HCT116 (cell line): ENCODE data around the gene MAML2. TPM values are rescaled to one million over a fixed set of nuclear protein-coding genes. Genes with fewer than 3 reads are reported as not detected.

Experiments used
- ATAC-seq: fragments of 200-7000 bp; cut with Tn5 transposase; 2 replicates; pipeline ENCODE4 v1.9.1; 2020; ENCODE audit warnings: mild to moderate bottlenecking, moderate library complexity
- BruUV-seq: library from RNA; stranded (reverse); fragments of 400-500 nt; replicated peaks from 2 replicates; lab custom pipeline; 2021; lab: Mats Ljungman, UMichigan
- CTCF ChIA-PET: fragments of 300-600 bp; sonication (Branson Sonifier 250); formaldehyde crosslinking; loops from one replicate; lab custom pipeline; 2021; ENCODE audit warnings: antibody characterized with exemption; lab: Charles Lee
- POLR2A ChIA-PET: fragments of 300-600, 350-600 bp; sonication (Branson Sonifier 250); formaldehyde crosslinking; loops from one replicate; lab custom pipeline; 2021; ENCODE audit warnings: antibody characterized with exemption; lab: Charles Lee
- RAD21 ChIA-PET, 2 experiments: fragments of 300-600 bp; sonication (Branson Sonifier 250); formaldehyde crosslinking; loops; one replicate each; lab custom pipeline; 2023; ENCODE audit warnings: low total read pairs in 2 of 2; ENCODE audit not compliant: uncharacterized antibody in 2 of 2, unreplicated experiment in 2 of 2, low non-redundant PET in 1 of 2; lab: Charles Lee
- DNase-seq: peaks from one replicate; pipeline ENCODE4 v3.0.0-alpha.2; 2010; ENCODE audit warnings: low read depth, low spot score
- H2AFZ ChIP-seq: fragments of 200-600 bp; shearing (Covaris generic), sonication (generic); 2 replicates; pipeline ENCODE4 v1.6.1; 2017; ENCODE audit warnings: low read depth, mixed run types, mixed read lengths, antibody characterized with exemption, low read length; ENCODE audit not compliant: poor library complexity, severe bottlenecking
- H3K27ac ChIP-seq: 2 replicates; pipeline ENCODE4 v1.5.1; 2012; ENCODE audit warnings: low read depth, low read length
- H3K27me3 ChIP-seq: fragments of 200-600 bp; sonication (generic); 2 replicates; pipeline ENCODE4 v1.6.1; 2016; ENCODE audit warnings: mixed run types, low read length, mixed read lengths; ENCODE audit not compliant: insufficient read depth
- H3K36me3 ChIP-seq, 2 experiments: fragments of 200-500 bp in 1 of 2; fragments of 200-600 bp in 1 of 2; sonication (Bioruptor generic) in 1 of 2; sonication (generic) in 1 of 2; 2 replicates each; pipeline versions ENCODE4 v1.5.1 to v1.6.1; 2014 to 2016; ENCODE audit warnings: low read length in 2 of 2, inconsistent platforms in 1 of 2, mixed read lengths in 1 of 2, mixed run types in 1 of 2; ENCODE audit not compliant: insufficient read depth in 2 of 2, control insufficient read depth in 1 of 2
- H3K4me1 ChIP-seq, 2 experiments: fragments of 200-600 bp in 1 of 2; sonication (generic) in 1 of 2; 2 replicates each; pipeline versions ENCODE4 v1.5.1 to v1.6.1; 2012 to 2017; ENCODE audit warnings: low read length in 2 of 2, inconsistent platforms in 1 of 2, mild to moderate bottlenecking in 1 of 2, mixed read lengths in 1 of 2, mixed run types in 1 of 2, moderate library complexity in 1 of 2; ENCODE audit not compliant: insufficient read depth in 2 of 2, control insufficient read depth in 1 of 2
- H3K4me2 ChIP-seq: fragments of 200-600 bp; sonication (generic); 2 replicates; pipeline ENCODE4 v1.6.1; 2017; ENCODE audit warnings: mixed run types, low read length, mixed read lengths
- H3K4me3 ChIP-seq, 2 experiments: fragments of 200-600 bp in 1 of 2; sonication (generic) in 1 of 2; replicated peaks in 1 of 2; 2 replicates each; pipeline ENCODE4 v1.5.1; 2011 to 2016; ENCODE audit warnings: low read length in 2 of 2, control low read depth in 1 of 2, low read depth in 1 of 2, mild to moderate bottlenecking in 1 of 2, mixed read lengths in 1 of 2, mixed run types in 1 of 2
- H3K79me2 ChIP-seq: fragments of 200-600 bp; sonication (generic); 2 replicates; pipeline ENCODE4 v1.6.1; 2017; ENCODE audit warnings: mild to moderate bottlenecking, mixed run types, low read length, moderate library complexity, mixed read lengths; ENCODE audit not compliant: insufficient read depth
- H3K9ac ChIP-seq: fragments of 200-600 bp; sonication (generic); 2 replicates; pipeline ENCODE4 v1.6.1; 2016; ENCODE audit warnings: low read length, mixed read lengths
- H3K9me2 ChIP-seq: fragments of 200-600 bp; sonication (generic), shearing (Covaris generic); 2 replicates; pipeline ENCODE4 v1.6.1; 2017; ENCODE audit warnings: mixed run types, mild to moderate bottlenecking, moderate library complexity; ENCODE audit not compliant: insufficient read depth
- H3K9me3 ChIP-seq, 2 experiments: fragments of 200-500 bp in 1 of 2; fragments of 200-600 bp in 1 of 2; sonication (Bioruptor generic) in 1 of 2; sonication (generic) in 1 of 2; 2 replicates each; pipeline ENCODE4 v1.6.1; 2014 to 2017; ENCODE audit warnings: low read length in 2 of 2, mixed read lengths in 2 of 2, inconsistent platforms in 1 of 2, low read depth in 1 of 2, mild to moderate bottlenecking in 1 of 2, mixed run types in 1 of 2, moderate library complexity in 1 of 2; ENCODE audit not compliant: control insufficient read depth in 1 of 2, insufficient read depth in 1 of 2
- H4K20me1 ChIP-seq: fragments of 200-600 bp; sonication (generic), shearing (Covaris generic); 2 replicates; pipeline ENCODE4 v1.6.1; 2017; ENCODE audit warnings: mixed run types, mild to moderate bottlenecking, moderate library complexity; ENCODE audit not compliant: insufficient read depth
- CBX3 ChIP-seq: IDR thresholded peaks from 2 replicates; pipeline ENCODE4 v1.6.1; 2012; ENCODE audit warnings: low read depth
- CEBPB ChIP-seq: IDR thresholded peaks from 2 replicates; pipeline ENCODE4 v1.6.1; 2012; ENCODE audit warnings: low read depth
- EGR1 ChIP-seq: IDR thresholded peaks from 2 replicates; pipeline ENCODE4 v1.6.1; 2012; ENCODE audit warnings: low read depth
- ELF1 ChIP-seq: IDR thresholded peaks from 2 replicates; pipeline ENCODE4 v1.6.1; 2012; ENCODE audit warnings: low read depth, borderline replicate concordance
- EZH2phosphoT487 ChIP-seq: fragments of 200-600 bp; IDR thresholded peaks from 2 replicates; pipeline ENCODE4 v1.6.1; 2018; ENCODE audit warnings: antibody characterized with exemption, borderline replicate concordance
- JUND ChIP-seq: IDR thresholded peaks from 2 replicates; pipeline ENCODE4 v1.6.1; 2012
- POLR2A ChIP-seq: IDR thresholded peaks from 2 replicates; pipeline ENCODE4 v1.7.0; 2011; ENCODE audit warnings: borderline replicate concordance; ENCODE audit not compliant: insufficient read depth, insufficient read length; ENCODE audit errors: extremely low read depth
- POLR2AphosphoS5 ChIP-seq: IDR thresholded peaks from 2 replicates; pipeline ENCODE4 v1.6.1; 2011; ENCODE audit warnings: mild to moderate bottlenecking, low read depth, low read length, moderate library complexity
- RAD21 ChIP-seq: IDR thresholded peaks from 2 replicates; pipeline ENCODE4 v1.6.1; 2012; ENCODE audit warnings: low read depth, mild to moderate bottlenecking
- REST ChIP-seq: IDR thresholded peaks from 2 replicates; pipeline ENCODE4 v1.6.1; 2012; ENCODE audit warnings: low read depth
- SIN3A ChIP-seq: IDR thresholded peaks from 2 replicates; pipeline ENCODE4 v1.6.1; 2012; ENCODE audit warnings: low read depth
- SRF ChIP-seq: IDR thresholded peaks from 2 replicates; pipeline ENCODE4 v1.6.1; 2012; ENCODE audit warnings: low read depth
- TCF7L2 ChIP-seq: IDR thresholded peaks from 2 replicates; pipeline ENCODE4 v1.7.0; 2011; ENCODE audit warnings: borderline replicate concordance, inconsistent platforms; ENCODE audit not compliant: insufficient read depth, insufficient read length; ENCODE audit errors: extremely low read depth
- ZFX ChIP-seq: fragments of 450-650 bp; IDR thresholded peaks from 2 replicates; pipeline ENCODE4 v1.6.1; 2017
- intact Hi-C: fragments of 100-400 bp; cut with micrococcal nuclease; formaldehyde crosslinking; loops from 2 replicates; pipeline ENCODE4 v1.10.0; 2022
- total RNA-seq: library from RNA; stranded (reverse); gene quantifications from one replicate; pipeline ENCODE4 v1.2.1, GENCODE V29; 2021; ENCODE audit not compliant: unreplicated experiment
- TF ChIP-seq, protein P1 (sequence below), 3 experiments: fragments of 200-600 bp in 1 of 3; sonication (generic) in 1 of 3; IDR thresholded peaks in 2 of 3; conservative IDR thresholded peaks in 1 of 3; 2 replicates each; pipeline ENCODE4 v1.5.1; 2012 to 2017; ENCODE audit warnings: low read depth in 2 of 3, low read length in 2 of 3, antibody characterized with exemption in 1 of 3, borderline replicate concordance in 1 of 3, control low read depth in 1 of 3, mild to moderate bottlenecking in 1 of 3, mixed read lengths in 1 of 3, mixed run types in 1 of 3, moderate library complexity in 1 of 3; ENCODE audit not compliant: insufficient read depth in 1 of 3
- TF ChIP-seq, protein P2 (sequence below): IDR thresholded peaks from 2 replicates; pipeline ENCODE4 v1.6.1; 2011; ENCODE audit warnings: mild to moderate bottlenecking, low read length, moderate library complexity; ENCODE audit not compliant: insufficient replicate concordance; ENCODE audit errors: extremely low read depth
- TF ChIP-seq, protein P3 (sequence below): IDR thresholded peaks from 2 replicates; pipeline ENCODE4 v1.6.1; 2012

MAML2 gene
- total RNA-seq, 1 experiment from 2014 or later = 2.6 TPM

- ChIA-PET POLR2A (no interaction called here), CTCF (no interaction called here), RAD21 (no interaction called here)
- intact Hi-C loops = loop anchor here (5.0 kb wide), 1 partner anchor 143 kb away; no protein-coding TSS in a partner anchor
- Histone ChIP-seq H2AFZ (no peak overlapping the region), H3K9ac (no peak overlapping the region), H3K4me2 (no peak overlapping the region), H3K4me3 (no peak overlapping the region), H3K27me3 (no peaks in the 10 kb centered on the region), H3K9me2 (no peaks in the 10 kb centered on the region), H3K79me2 (peaks cover 9% of the 10 kb centered on the region), H3K36me3 (no peaks in the 10 kb centered on the region), H4K20me1 (no peaks in the 10 kb centered on the region), H3K4me1 (peaks cover 3 to 9% of the 10 kb centered on the region in 2 experiments; a peak in 2 of 4 replicates), H3K9me3 (no peaks in the 10 kb centered on the region), H3K27ac (no peak overlapping the region)
- TF ChIP-seq SRF (no peak), ELF1 (no peak), REST (no peak), SIN3A (no peak), EZH2phosphoT487 (no peak), ZFX (no peak), EGR1 (no peak), JUND (no peak), POLR2AphosphoS5 (no peak), CBX3 (no peak), CEBPB (no peak), RAD21 (no peak), TCF7L2 (no peak), POLR2A (no peak)
- TF ChIP-seq, protein P1, sequence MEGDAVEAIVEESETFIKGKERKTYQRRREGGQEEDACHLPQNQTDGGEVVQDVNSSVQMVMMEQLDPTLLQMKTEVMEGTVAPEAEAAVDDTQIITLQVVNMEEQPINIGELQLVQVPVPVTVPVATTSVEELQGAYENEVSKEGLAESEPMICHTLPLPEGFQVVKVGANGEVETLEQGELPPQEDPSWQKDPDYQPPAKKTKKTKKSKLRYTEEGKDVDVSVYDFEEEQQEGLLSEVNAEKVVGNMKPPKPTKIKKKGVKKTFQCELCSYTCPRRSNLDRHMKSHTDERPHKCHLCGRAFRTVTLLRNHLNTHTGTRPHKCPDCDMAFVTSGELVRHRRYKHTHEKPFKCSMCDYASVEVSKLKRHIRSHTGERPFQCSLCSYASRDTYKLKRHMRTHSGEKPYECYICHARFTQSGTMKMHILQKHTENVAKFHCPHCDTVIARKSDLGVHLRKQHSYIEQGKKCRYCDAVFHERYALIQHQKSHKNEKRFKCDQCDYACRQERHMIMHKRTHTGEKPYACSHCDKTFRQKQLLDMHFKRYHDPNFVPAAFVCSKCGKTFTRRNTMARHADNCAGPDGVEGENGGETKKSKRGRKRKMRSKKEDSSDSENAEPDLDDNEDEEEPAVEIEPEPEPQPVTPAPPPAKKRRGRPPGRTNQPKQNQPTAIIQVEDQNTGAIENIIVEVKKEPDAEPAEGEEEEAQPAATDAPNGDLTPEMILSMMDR (IDR thresholded peaks at IDR 0.05 in 2 of 3, conservative IDR thresholded peaks at IDR 0.05 in 1 of 3; ENCODE audit: borderline replicate concordance in 1 of 3, insufficient read depth in 1 of 3, low read depth in 2 of 3, low read length in 2 of 3) = no peak
- TF ChIP-seq, protein P2, sequence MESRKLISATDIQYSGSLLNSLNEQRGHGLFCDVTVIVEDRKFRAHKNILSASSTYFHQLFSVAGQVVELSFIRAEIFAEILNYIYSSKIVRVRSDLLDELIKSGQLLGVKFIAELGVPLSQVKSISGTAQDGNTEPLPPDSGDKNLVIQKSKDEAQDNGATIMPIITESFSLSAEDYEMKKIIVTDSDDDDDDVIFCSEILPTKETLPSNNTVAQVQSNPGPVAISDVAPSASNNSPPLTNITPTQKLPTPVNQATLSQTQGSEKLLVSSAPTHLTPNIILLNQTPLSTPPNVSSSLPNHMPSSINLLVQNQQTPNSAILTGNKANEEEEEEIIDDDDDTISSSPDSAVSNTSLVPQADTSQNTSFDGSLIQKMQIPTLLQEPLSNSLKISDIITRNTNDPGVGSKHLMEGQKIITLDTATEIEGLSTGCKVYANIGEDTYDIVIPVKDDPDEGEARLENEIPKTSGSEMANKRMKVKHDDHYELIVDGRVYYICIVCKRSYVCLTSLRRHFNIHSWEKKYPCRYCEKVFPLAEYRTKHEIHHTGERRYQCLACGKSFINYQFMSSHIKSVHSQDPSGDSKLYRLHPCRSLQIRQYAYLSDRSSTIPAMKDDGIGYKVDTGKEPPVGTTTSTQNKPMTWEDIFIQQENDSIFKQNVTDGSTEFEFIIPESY = no peak
- TF ChIP-seq, protein P3, sequence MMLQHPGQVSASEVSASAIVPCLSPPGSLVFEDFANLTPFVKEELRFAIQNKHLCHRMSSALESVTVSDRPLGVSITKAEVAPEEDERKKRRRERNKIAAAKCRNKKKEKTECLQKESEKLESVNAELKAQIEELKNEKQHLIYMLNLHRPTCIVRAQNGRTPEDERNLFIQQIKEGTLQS = no peak
- ATAC-seq (no peak), DNase-seq (no peak)
- no TSS peak for BruUV-seq
Measured at GRCh38 chr11:96385187-96385586, 42.2 kb upstream of the MAML2 start.
